ENCODE data around the gene CASR. TPM values are rescaled to one million over a fixed set of nuclear protein-coding genes. Genes with fewer than 3 reads are reported as not detected.

Gene CASR
- total and polyA plus RNA-seq, 12 donors: 0.03 to 0.55 (median 0.08) TPM; not detected in 6

- WGBS, 4 donors: 73 to 84% (median 81%) methylated on average over 4 of the region's 4 CpGs
- Histone ChIP-seq H3K4me1 (replicated peaks in 1 of 2) (no peaks in the 10 kb centered on the region), H3K9me3 (replicated peaks in 1 of 3) (no peaks in the 10 kb centered on the region), H3K36me3 (replicated peaks in 1 of 2) (no peaks in the 10 kb centered on the region), H3K4me3 (no peak overlapping the region), H3K27me3 (no peaks in the 10 kb centered on the region), H3K27ac (no peak overlapping the region)
- intact Hi-C loops (cut with DNase I): no loop called here
- DNase-seq: no peak
- no peak for TF ChIP-seq POLR2A (IDR thresholded peaks at IDR 0.05)
- TF ChIP-seq, protein P1, sequence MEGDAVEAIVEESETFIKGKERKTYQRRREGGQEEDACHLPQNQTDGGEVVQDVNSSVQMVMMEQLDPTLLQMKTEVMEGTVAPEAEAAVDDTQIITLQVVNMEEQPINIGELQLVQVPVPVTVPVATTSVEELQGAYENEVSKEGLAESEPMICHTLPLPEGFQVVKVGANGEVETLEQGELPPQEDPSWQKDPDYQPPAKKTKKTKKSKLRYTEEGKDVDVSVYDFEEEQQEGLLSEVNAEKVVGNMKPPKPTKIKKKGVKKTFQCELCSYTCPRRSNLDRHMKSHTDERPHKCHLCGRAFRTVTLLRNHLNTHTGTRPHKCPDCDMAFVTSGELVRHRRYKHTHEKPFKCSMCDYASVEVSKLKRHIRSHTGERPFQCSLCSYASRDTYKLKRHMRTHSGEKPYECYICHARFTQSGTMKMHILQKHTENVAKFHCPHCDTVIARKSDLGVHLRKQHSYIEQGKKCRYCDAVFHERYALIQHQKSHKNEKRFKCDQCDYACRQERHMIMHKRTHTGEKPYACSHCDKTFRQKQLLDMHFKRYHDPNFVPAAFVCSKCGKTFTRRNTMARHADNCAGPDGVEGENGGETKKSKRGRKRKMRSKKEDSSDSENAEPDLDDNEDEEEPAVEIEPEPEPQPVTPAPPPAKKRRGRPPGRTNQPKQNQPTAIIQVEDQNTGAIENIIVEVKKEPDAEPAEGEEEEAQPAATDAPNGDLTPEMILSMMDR (IDR thresholded peaks at IDR 0.05): no peak
Observed at GRCh38 chr3:122307094-122307687, 123.7 kb downstream of the CASR start.

DNA sequence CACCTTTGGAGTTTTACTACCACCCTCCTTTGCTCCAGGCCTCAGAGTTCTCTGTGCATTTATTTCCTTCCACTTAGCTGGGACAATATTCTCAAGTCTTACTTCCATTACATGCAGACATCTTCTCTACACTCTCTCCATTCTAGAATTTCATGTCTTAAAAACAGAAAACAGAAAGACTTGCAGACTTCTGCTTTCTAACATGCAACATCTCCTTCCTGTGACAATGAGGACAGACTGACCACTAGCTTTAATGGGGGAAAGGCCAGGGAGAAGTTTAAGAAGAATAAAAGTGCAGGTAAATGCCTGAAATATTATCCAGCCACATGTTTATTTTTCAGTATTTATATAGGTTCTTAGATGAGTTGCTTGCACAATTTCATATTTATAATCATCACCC lies 124.5 kb downstream of the CASR start:
- Histone ChIP-seq H3K27me3 (no peaks in the 10 kb centered on the region), H3K27ac (no peak overlapping the region), H3K4me3 (no peak overlapping the region), H3K4me1 (replicated peaks in 1 of 2) (no peaks in the 10 kb centered on the region), H3K36me3 (replicated peaks in 1 of 2) (no peaks in the 10 kb centered on the region), H3K9me3 (replicated peaks in 1 of 3) (no peaks in the 10 kb centered on the region)
- DNase-seq: no peak
- TF ChIP-seq, protein P1 (IDR thresholded peaks at IDR 0.05): no peak
- intact Hi-C loops (cut with DNase I): no loop called here

- intact Hi-C loops (cut with DNase I): no loop called here
- Histone ChIP-seq H3K27me3 (no peaks in the 10 kb centered on the region), H3K36me3 (replicated peaks in 1 of 2) (no peaks in the 10 kb centered on the region), H3K4me3 (no peak overlapping the region), H3K9me3 (replicated peaks in 1 of 3) (no peaks in the 10 kb centered on the region), H3K4me1 (replicated peaks in 1 of 2) (no peaks in the 10 kb centered on the region), H3K27ac (no peak overlapping the region)
- DNase-seq: no peak
- TF ChIP-seq, protein P1 (IDR thresholded peaks at IDR 0.05): no peak
- no peak for TF ChIP-seq POLR2A (IDR thresholded peaks at IDR 0.05)
- WGBS, 4 donors: 21 to 33% (median 31%) methylated on average over 1 of the region's 1 CpG
Observed at GRCh38 chr3:122310361-122310760, 126.9 kb downstream of the CASR start.

DNA sequence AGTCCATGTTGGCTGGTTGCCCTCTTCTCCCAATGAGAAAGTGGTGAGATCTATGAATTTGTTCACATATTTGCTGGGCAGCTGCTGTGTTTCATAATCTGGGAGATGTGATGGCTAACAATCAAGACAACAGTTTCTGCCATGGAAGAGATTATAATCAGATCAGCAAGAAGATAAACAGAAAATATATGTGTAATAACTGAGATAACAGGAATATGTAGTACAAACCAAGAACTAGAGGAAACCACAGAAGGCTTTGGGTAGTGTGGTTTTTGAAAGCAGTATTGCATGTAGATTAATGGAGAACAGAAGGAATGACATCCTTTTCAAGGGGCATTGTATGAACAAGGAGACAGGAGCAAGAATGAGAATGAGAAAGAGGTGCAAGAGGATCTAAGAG lies 129.4 kb downstream of the CASR start:
- intact Hi-C loops (cut with DNase I): no loop called here
- H3K4me1 ChIP-seq (replicated peaks in 1 of 2): no peaks in the 10 kb centered on the region
- peak in 1 of 7 donors; percentile 24 for DNase-seq
- TF ChIP-seq, protein P1 (IDR thresholded peaks at IDR 0.05): no peak
- no peak for TF ChIP-seq POLR2A (IDR thresholded peaks at IDR 0.05)
- no peak overlapping the region for H3K4me3 ChIP-seq
- no peaks in the 10 kb centered on the region for H3K9me3 ChIP-seq (replicated peaks in 1 of 3)
- H3K36me3 ChIP-seq (replicated peaks in 1 of 2): no peaks in the 10 kb centered on the region
- H3K27ac ChIP-seq: no peak overlapping the region
- no peaks in the 10 kb centered on the region for H3K27me3 ChIP-seq
